Right cardiac atrium (tissue), 5 donors: Measurements from ENCODE around the gene XIAP. TPM values are rescaled to one million over a fixed set of nuclear protein-coding genes. Genes with fewer than 3 reads are reported as not detected.
"Not testable (repeated sequence)": the region's sequence is repeated elsewhere in the genome, so short reads cannot be mapped to it uniquely, and the experiment has no call there.

ENCODE experiments used
- ATAC-seq, 2 donors: fragments of 200-7000 bp; cut with Tn5 transposase; one replicate each; pipeline versions ENCODE4 v1.8.0 to v1.9.1; 2020; ENCODE audit warnings: moderate library complexity in 2 of 2, mild to moderate bottlenecking in 1 of 2
- DNase-seq, 3 donors: peaks; one replicate each; pipeline ENCODE4 v3.0.0-alpha.2; 2020
- H3K27ac ChIP-seq: one replicate; pipeline ENCODE4 v1.5.1; 2013; ENCODE audit warnings: mild to moderate bottlenecking, low read length, control low read depth, moderate library complexity
- H3K27me3 ChIP-seq: one replicate; pipeline ENCODE4 v1.6.1; 2013; ENCODE audit not compliant: control insufficient read depth, insufficient read depth
- H3K4me1 ChIP-seq: one replicate; pipeline ENCODE4 v1.6.1; 2013; ENCODE audit warnings: low read length; ENCODE audit not compliant: control insufficient read depth, insufficient read depth
- H3K4me3 ChIP-seq: one replicate; pipeline ENCODE4 v1.5.1; 2013; ENCODE audit warnings: low read length, control low read depth
- H3K9me3 ChIP-seq: one replicate; pipeline ENCODE4 v1.6.1; 2013; ENCODE audit warnings: low read length; ENCODE audit not compliant: control insufficient read depth
- WGBS: extraction: QIAGEN DNeasy Blood & Tissue Kit; methylation state at CpG from one replicate; pipeline ENCODE4 v1.1.7; 2013; 5-methylcytosine and 5-hydroxymethylcytosine counted together
- intact Hi-C, 4 donors: fragments of 100-400 bp; cut with DNase I; formaldehyde crosslinking; loops; one replicate each; pipeline versions ENCODE4 v1.11.0 to v1.14.0; 2022 to 2023
- polyA plus RNA-seq: library from polyadenylated mRNA; stranded (reverse); fragments of 200-250 nt; gene quantifications from one replicate; pipeline ENCODE4 v1.2.3, GENCODE V29; 2013
- total RNA-seq, 4 donors: library from RNA; stranded (reverse); fragmentation: NEBNext Ultra II Directional; extraction: Animal tissue kit (Norgen Biotek cat#: 25700); gene quantifications; one replicate each; pipeline ENCODE4 v1.2.1, GENCODE V29; 2021
- donor health status: healthy with polysubstance abuse.
- donor health status: DM: no; HTN: yes; CAD: no.
- donor health status: DM: no; HTN: no; CAD: no.
- donor health status: DM: no; HTN: yes; CAD: no; lungs with severe emphysema.
- donor health status: DM: yes; HTN: yes; CAD: no.

Gene XIAP
- total and polyA plus RNA-seq, 5 donors, result 12.7 to 37.7 (median 32.2) TPM

DNA sequence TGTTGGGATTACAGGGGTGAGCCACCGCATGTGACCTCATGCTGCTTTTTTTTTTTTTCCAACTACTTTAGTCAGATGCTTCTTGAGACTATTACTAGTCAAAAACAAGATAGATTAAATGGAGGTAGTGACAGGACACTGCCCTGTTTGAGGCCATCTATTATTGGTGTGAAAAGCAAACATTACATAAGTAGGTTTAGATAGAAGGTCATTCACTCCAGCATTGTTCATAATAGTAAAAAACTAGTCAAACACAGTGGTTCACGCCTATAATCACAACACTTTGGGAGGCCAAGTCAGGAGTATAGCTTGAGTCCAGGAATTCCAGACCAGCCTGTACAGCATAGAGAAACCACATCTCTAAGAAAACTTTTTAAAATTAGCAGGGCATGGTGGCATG, 16.3 kb downstream of the XIAP start:
- ATAC-seq (no peak), DNase-seq (no peak)
- Histone ChIP-seq H3K4me3 (no peak overlapping the region), H3K9me3 (no peaks in the 10 kb centered on the region), H3K27ac (no peak overlapping the region), H3K4me1 (no peaks in the 10 kb centered on the region), H3K27me3 (no peaks in the 10 kb centered on the region)
- intact Hi-C loops, result no loop called here
- WGBS, result 97% methylated on average over 2 of the region's 2 CpGs

DNA sequence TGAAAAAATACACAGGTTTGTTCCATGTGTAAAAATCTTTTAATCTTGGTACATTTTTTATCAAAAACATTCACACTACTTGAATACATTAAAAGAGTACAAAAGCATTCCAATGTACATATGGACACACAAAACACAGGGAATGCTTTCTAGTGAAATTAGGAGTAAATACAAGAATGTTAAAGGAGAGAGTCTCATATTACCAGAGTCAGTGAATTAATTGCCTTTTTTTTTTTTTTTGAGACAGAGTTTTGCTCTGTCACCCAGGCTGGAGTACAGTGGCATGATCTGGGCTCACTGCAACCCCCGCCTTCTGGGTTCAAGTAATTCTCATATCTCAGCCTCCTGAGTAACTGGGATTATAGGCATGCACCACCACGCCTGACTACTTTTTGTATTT, 17.0 kb downstream of the XIAP start:
- ATAC-seq (no peak), DNase-seq (no peak)
- intact Hi-C loops, result no loop called here
- Histone ChIP-seq H3K4me1 (no peaks in the 10 kb centered on the region), H3K27ac (no peak overlapping the region), H3K27me3 (no peaks in the 10 kb centered on the region), H3K4me3 (no peak overlapping the region), H3K9me3 (no peaks in the 10 kb centered on the region)
- WGBS, result 91% methylated on average over 2 of the region's 2 CpGs

DNA sequence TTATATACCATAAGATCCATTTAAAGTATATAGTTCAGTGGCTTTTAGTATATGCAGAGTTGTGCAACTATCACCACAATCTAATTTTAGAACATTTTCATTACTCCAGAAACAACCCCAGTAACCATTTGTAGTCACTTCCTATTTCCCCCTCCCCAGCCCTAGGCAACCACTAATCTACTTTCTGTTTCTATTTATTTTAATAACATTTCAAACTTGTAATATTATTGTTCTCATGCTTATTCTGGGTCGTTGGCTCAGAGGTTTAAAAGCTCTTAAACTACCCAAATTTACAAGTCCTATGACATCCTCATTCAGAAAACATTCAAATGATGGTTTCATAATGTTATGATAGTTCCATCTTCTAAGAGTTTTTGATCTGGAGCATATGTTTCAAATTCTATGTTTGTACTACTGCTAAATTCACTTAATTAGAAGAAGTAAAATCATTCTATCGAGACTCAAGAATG, 18.4 kb downstream of the XIAP start:
- no peaks in the 10 kb centered on the region for H3K9me3 ChIP-seq
- WGBS, result 28% methylated on average over 2 of the region's 2 CpGs
- intact Hi-C loops, result no loop called here
- H3K4me3 ChIP-seq, result no peak overlapping the region
- DNase-seq (no peak), ATAC-seq (no peak)
- no peaks in the 10 kb centered on the region for H3K4me1 ChIP-seq
- H3K27ac ChIP-seq, result no peak overlapping the region
- no peaks in the 10 kb centered on the region for H3K27me3 ChIP-seq

DNA sequence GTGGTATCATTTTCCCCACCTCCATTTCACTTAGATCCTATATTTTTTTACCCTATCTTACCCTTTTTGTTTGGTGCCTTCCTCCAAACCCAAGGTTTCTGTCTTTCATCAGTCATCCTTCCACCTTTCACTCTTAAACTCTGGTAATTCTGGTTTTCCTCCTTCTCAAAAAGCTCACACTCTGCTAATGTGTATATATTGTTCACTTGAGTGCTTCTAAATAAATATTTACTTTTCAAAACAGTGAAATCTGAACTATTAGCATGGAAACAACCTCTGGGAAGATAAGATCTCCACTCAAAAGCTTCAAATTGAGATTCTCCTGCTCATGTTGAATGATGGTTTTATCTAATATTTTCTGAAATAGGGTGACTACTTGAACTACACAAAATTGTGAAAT, 21.5 kb downstream of the XIAP start:
- intact Hi-C loops, result no loop called here
- Histone ChIP-seq H3K9me3 (no peaks in the 10 kb centered on the region), H3K27me3 (no peaks in the 10 kb centered on the region), H3K4me1 (no peaks in the 10 kb centered on the region), H3K4me3 (no peak overlapping the region), H3K27ac (no peak overlapping the region)
- ATAC-seq (no peak), DNase-seq (no peak)

DNA sequence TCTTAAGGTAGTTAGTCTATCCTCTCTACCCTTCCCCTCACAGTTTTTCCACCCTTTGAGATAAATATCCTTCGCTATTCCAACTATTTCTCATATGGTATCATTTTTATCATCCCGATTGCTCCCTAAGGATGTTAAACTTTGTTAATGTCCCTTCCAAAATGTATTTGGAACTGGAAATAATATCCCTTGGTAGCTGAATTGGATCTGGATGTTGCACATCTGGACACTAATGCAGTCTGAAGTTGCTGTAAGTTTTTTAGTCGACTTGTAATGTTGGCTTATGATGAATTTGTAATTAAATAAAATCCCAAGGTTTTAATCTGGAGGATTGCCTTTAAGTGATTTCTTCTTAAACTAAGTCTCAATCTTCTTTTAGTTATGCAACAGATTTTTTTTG, 22.5 kb downstream of the XIAP start:
- intact Hi-C loops, result no loop called here
- Histone ChIP-seq H3K27ac (no peak overlapping the region), H3K27me3 (no peaks in the 10 kb centered on the region), H3K4me1 (no peaks in the 10 kb centered on the region), H3K4me3 (no peak overlapping the region), H3K9me3 (no peaks in the 10 kb centered on the region)
- ATAC-seq, result no peak
- no peak for DNase-seq
- 66% methylated on average over 3 of the region's 3 CpGs for WGBS

DNA sequence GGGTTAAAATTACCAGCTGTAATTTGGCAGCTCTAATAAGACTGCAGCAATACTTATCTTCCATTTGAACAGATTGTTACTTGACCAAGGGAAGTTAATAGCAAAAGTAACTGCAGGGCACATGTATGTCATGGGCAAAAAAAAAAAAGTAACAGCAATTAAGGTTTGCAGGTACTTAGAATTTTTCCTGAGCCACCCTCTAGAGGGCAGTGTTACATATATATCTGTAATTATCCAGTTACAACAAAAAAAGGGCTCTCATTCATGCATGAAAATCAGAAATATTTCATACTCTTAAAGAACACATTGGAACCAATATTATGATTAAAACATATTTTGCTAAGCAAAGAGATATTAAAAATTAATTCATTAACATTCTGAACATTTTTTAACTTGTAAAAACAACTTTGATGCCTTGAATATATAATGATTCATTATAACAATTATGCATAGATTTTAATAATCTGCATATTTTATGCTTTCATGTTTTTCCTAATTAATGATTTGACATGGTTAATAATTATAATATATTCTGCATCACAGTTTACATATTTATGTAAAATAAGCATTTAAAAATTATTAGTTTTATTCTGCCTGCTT, 25.1 kb downstream of the XIAP start:
- Histone ChIP-seq H3K27me3 (no peaks in the 10 kb centered on the region), H3K4me3 (no peak overlapping the region), H3K27ac (no peak overlapping the region), H3K4me1 (no peaks in the 10 kb centered on the region), H3K9me3 (no peaks in the 10 kb centered on the region)
- ATAC-seq, result no peak
- DNase-seq, result no peak
- intact Hi-C loops, result no loop called here

DNA sequence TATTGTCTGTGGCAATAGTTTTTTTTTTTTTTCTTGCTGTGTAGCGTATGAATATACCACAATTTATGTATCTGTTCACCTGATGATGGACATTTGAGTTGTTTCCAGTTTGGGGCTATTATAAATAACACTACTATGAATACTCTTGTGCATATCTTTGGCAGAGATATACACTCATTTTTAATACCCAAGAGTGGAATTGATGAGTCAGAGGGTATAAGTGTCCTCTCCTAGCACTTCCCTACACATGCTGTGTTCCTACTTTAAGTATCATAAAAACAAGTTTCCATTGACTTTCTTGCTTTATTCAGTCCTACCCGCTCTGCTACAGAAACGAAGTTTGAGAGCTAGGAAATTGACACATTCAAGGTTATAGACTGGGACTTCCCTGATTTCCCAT, 39.8 kb downstream of the XIAP start:
- H3K4me1 ChIP-seq, result no peaks in the 10 kb centered on the region
- ATAC-seq, result no peak
- DNase-seq, result no peak
- no peak overlapping the region for H3K4me3 ChIP-seq
- 74% methylated on average over 3 of the region's 3 CpGs for WGBS
- no peak overlapping the region for H3K27ac ChIP-seq
- no peaks in the 10 kb centered on the region for H3K27me3 ChIP-seq
- H3K9me3 ChIP-seq, result no peaks in the 10 kb centered on the region
- intact Hi-C loops, result no loop called here

DNA sequence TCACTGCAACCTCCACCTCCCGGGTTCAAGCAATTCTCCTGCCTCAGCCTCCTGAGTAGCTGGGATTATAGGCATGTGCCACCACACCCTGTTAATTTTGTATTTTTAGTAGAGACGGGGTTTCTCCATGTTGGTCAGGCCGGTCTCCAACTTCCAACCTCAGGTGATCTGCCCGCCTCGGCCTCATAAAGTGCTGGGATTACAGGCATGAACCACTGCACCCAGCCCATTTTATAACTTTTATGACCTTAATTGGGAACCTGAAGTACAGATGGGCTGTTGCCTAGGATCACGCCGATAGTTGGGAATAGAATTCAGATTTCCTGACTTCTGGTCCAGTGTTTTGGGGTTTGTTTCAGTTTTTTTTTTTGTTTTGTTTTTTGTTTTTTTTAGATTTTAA, 43.4 kb downstream of the XIAP start:
- intact Hi-C loops, DNase-seq, H3K27ac ChIP-seq, H3K9me3 ChIP-seq, H3K4me1 ChIP-seq, ATAC-seq, H3K4me3 ChIP-seq, H3K27me3 ChIP-seq: not testable (repeated sequence)
- 96% methylated on average over 7 of the region's 7 CpGs for WGBS

DNA sequence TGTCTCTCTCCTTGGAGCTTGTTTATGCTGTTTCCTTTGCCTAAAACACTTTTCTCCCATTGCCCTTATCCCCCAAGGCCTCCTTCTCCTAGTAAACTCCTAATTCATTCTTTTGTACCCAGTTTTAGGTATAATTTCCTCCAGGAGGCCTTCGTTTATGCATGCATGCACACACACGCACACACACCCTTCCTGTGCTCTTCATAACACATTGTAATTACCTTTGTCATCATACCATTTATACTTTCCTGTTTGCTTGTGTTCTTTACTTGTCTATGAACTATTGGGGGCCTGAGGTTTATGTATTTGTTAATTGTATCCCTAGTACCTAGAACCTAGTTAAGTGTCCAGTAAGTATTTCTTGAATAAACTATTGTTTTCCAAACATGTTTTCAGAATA, 45.5 kb downstream of the XIAP start:
- ATAC-seq (no peak), DNase-seq (no peak)
- H3K4me1 ChIP-seq, result no peaks in the 10 kb centered on the region
- WGBS, result 72% methylated on average over 2 of the region's 2 CpGs
- H3K9me3 ChIP-seq, result no peaks in the 10 kb centered on the region
- no peaks in the 10 kb centered on the region for H3K27me3 ChIP-seq
- H3K27ac ChIP-seq, result no peak overlapping the region
- intact Hi-C loops, result no loop called here
- H3K4me3 ChIP-seq, result no peak overlapping the region

DNA sequence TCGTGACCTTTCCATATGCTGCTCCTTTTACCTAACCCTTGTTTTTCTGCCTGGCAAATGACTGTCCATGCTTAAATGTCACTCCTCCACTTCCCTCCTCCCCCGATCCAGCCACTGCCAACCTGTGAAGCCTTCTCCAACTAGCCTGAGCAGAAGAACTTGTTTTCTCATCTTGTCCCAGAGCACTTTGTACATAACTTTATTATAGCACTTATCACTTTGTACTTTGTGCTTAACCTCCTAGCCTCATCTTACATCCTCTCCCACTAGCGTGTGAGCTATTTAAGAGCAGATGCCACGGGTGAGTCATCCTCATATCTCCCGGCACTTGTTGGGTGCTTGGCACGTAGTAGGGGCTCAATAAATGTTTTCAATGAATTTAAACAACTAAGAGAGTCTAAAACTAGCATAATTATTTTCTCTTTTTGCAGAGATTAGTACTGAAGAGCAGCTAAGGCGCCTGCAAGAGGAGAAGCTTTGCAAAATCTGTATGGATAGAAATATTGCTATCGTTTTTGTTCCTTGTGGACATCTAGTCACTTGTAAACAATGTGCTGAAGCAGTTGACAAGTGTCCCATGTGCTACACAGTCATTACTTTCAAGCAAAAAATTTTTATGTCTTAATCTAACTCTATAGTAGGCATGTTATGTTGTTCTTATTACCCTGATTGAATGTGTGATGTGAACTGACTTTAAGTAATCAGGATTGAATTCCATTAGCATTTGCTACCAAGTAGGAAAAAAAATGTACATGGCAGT, 46.9 kb downstream of the XIAP start:
- WGBS, result 60% methylated on average over 8 of the region's 8 CpGs
- H3K4me3 ChIP-seq, result no peak overlapping the region
- DNase-seq, result no peak
- intact Hi-C loops, result no loop called here
- no peak overlapping the region for H3K27ac ChIP-seq
- H3K4me1 ChIP-seq, result no peaks in the 10 kb centered on the region
- H3K27me3 ChIP-seq, result no peaks in the 10 kb centered on the region
- no peaks in the 10 kb centered on the region for H3K9me3 ChIP-seq
- peak; percentile 29 to 64 for ATAC-seq

DNA sequence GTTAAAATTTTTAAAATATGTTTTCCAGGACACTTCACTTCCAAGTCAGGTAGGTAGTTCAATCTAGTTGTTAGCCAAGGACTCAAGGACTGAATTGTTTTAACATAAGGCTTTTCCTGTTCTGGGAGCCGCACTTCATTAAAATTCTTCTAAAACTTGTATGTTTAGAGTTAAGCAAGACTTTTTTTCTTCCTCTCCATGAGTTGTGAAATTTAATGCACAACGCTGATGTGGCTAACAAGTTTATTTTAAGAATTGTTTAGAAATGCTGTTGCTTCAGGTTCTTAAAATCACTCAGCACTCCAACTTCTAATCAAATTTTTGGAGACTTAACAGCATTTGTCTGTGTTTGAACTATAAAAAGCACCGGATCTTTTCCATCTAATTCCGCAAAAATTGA, 49.7 kb downstream of the XIAP start:
- Histone ChIP-seq H3K4me3 (no peak overlapping the region), H3K27me3 (no peaks in the 10 kb centered on the region), H3K27ac (no peak overlapping the region), H3K9me3 (no peaks in the 10 kb centered on the region), H3K4me1 (no peaks in the 10 kb centered on the region)
- no peak for ATAC-seq
- intact Hi-C loops, result no loop called here
- WGBS, result 81% methylated on average over 4 of the region's 4 CpGs
- no peak for DNase-seq

DNA sequence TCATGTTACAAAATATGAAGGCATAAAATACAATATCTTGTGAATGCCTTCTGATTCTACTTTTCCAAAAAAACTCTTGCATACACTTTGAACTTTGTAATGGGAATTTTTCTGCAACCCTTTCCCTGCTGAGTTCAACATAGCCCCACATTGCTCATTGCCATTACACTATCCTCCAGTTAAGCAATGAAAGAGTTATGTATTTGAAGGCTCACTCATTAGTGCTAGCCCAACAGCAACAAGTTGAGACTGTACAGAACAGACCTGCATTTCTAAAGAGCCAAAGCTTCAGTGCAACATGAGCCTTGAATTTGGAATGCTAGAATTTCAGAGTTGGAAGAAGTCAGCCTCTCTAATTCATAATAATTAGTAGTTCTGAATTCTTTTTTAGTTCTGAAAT, 57.2 kb downstream of the XIAP start:
- Histone ChIP-seq H3K4me3 (no peak overlapping the region), H3K27me3 (no peaks in the 10 kb centered on the region), H3K27ac (no peak overlapping the region), H3K4me1 (no peaks in the 10 kb centered on the region), H3K9me3 (no peaks in the 10 kb centered on the region)
- DNase-seq, result no peak
- intact Hi-C loops, result no loop called here
- ATAC-seq, result no peak
